ENCODE results near the gene YEATS2. TPM values are rescaled to one million over a fixed set of nuclear protein-coding genes. Genes with fewer than 3 reads are reported as not detected.

Gene YEATS2
- total and polyA plus RNA-seq, 2 of the 4 experiments (the other 2 are of a cell fraction): 30.1 to 43.0 TPM

DNA sequence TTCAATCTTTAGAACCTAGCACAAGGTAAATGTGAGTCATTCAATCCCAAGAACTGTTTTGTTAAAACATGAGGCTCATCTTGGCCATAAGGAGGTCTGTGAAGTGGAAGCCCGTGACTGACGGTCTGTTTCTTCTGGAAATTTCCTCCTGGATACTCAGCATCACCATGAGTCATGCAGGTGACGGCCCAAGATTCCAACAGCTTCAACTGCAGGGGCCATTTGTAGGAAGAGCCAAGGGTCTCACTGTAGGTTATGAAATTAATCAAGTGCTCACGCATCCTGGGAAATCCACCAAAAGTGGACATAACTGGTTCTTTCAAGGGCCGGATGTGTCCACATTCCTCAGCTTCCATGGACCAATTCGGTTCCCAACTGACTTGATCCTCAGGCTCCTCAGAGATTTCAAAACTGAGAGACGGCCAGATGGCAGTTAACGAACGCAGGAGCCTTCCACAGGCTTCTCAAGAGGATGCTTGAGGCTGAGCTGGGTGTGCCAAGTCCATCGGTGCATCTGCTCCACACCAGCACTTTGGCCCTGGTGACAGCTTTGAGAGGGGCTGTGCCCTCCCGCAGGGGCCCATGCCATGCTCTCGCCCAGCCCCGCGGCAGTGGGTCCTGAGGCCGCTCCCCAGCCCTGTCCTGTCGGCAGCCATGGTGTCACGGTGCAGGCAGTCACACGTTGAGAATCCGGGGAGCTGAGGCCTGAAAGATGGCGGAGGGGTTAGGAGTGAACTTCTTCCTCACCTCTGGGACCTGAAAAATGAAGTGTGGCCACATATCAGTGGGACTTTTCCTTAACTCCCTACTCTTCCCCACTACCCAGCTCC lies 119.3 kb downstream of the YEATS2 start:
- CTCF ChIA-PET: interaction anchor here (0.5 kb wide), 1 partner anchor 466 kb away, joined by 4 read pairs; no protein-coding TSS in a partner anchor
- POLR2A ChIA-PET (ENCODE audit: unreplicated experiment): no interaction called here
- Histone ChIP-seq H3K9ac (ENCODE audit: low read depth, low read length) (no peak overlapping the region), H3K56ac (ENCODE audit: extremely low read depth, insufficient read depth, low read length) (no peak overlapping the region), H3K23ac (ENCODE audit: low read depth, low read length) (no peak overlapping the region), H3K4me3 (ENCODE audit: insufficient read depth, low read depth, low read length) (no peak overlapping the region), H3K36me3 (ENCODE audit: control insufficient read depth, insufficient read depth, low read length) (peaks cover 14% of the 10 kb centered on the region), H4K8ac (ENCODE audit: low read depth in 2 of 2, low read length in 2 of 2) (no peak overlapping the region), H2BK15ac (ENCODE audit: low read depth, low read length) (no peak overlapping the region), H3K9me3 (ENCODE audit: control insufficient read depth, insufficient read depth, low read length) (no peaks in the 10 kb centered on the region), H3K79me1 (ENCODE audit: low read depth in 1 of 2, low read length in 2 of 2) (peaks cover 0 to 8% of the 10 kb centered on the region in 2 experiments; a peak in 1 of 4 replicates), H3K27ac (ENCODE audit: insufficient read depth, low read length) (no peak overlapping the region), H3K4me2 (ENCODE audit: low read depth, low read length) (no peak overlapping the region), H3K9me1 (ENCODE audit: insufficient read depth, low read length) (peaks cover 5% of the 10 kb centered on the region; the same call in 1 of the 2 replicates), H4K91ac (ENCODE audit: insufficient read depth, low read depth, low read length) (no peak overlapping the region), H4K20me1 (ENCODE audit: insufficient read depth, low read length) (peaks cover 6% of the 10 kb centered on the region), H2AK9ac (replicated peaks; ENCODE audit: low read depth, low read length, poor library complexity) (no peak overlapping the region), H2BK5ac (ENCODE audit: low read depth, low read length, poor library complexity, severe bottlenecking) (no peak overlapping the region), H4K5ac (ENCODE audit: low read depth, low read length) (no peak overlapping the region), H2AK5ac (ENCODE audit: low read depth, low read length) (no peak overlapping the region), H3K4ac (ENCODE audit: low read depth, low read length) (no peak overlapping the region), H3K14ac (replicated peaks; ENCODE audit: low read depth, low read length) (no peak overlapping the region), H2BK120ac (ENCODE audit: low read depth, low read length) (no peak overlapping the region), H3K27me3 (ENCODE audit: control insufficient read depth, insufficient read depth, low read length) (no peaks in the 10 kb centered on the region), H2AFZ (replicated peaks; ENCODE audit: low read length, poor library complexity) (no peak overlapping the region), H3K4me1 (ENCODE audit: control insufficient read depth, insufficient read depth, low read length) (peaks cover 2% of the 10 kb centered on the region), H2BK20ac (ENCODE audit: low read depth, low read length) (no peak overlapping the region), H3K18ac (ENCODE audit: low read depth, low read length) (no peak overlapping the region)
- BruUV-seq (replicated peaks): no TSS peak
- DNase-seq (no peak), ATAC-seq (ENCODE audit: low read depth) (no peak)
- 86% methylated on average over 4 of the region's 20 CpGs; no CpG with 5 or more reads in 1 of the 2 experiments for WGBS, 2 experiments (ENCODE audit: extremely low coverage in 2 of 2, insufficient read length in 1 of 2)
- intact Hi-C loops (cut with micrococcal nuclease): no loop called here
- dilution Hi-C loops (cut with HindIII; ENCODE audit: low sequenced_read_pairs, unreplicated experiment): no loop called here
- TF ChIP-seq, protein P1, sequence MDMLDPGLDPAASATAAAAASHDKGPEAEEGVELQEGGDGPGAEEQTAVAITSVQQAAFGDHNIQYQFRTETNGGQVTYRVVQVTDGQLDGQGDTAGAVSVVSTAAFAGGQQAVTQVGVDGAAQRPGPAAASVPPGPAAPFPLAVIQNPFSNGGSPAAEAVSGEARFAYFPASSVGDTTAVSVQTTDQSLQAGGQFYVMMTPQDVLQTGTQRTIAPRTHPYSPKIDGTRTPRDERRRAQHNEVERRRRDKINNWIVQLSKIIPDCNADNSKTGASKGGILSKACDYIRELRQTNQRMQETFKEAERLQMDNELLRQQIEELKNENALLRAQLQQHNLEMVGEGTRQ (IDR thresholded peaks at IDR 0.05; ENCODE audit: low read depth, low read length): no peak
- TF ChIP-seq CHD1 (IDR thresholded peaks at IDR 0.05; ENCODE audit: low read depth, low read length) (no peak), NFE2L2 (IDR thresholded peaks at IDR 0.05; ENCODE audit: low read depth, low read length) (no peak), RFX5 (IDR thresholded peaks at IDR 0.05; ENCODE audit: low read depth, low read length) (no peak)
- in situ Hi-C loops (cut with MboI; ENCODE audit: low sequenced_read_pairs): no loop called here

All from IMR-90 (cell line).